Measurements from ENCODE around the gene ARHGEF28.

DNA sequence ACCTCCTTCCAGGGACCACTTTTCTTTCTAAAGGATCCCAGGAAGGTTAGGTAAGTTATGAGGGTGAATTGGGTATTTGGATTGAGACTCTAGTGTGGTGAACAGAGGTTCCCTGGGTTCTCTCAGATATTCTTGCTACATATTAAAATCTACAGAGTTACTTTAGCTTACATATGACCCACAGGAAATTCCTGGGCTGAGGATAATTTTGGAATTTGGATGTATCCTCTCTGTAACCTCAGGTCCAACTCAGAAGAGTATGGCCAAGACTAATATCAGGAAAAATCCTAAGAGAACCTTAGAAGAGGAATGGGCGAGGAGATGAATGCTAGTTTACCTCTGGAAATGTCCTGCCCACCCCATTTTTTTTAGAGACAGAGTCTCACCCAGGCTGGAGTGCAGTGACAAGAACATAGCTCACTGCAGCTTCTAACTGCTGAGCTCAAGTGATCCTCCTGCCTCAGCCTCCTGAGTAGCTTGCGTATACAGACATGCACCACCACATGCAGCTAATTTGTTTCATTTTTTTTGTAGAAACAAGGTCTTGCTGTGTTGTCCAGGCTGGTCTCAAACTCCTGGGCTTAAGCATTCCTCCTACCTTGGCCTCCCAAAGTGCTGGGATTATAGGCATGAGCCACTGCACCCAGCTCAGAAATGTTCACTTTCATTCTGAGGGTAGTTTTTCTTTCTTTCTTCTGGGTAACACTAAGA, 196.4 kb downstream of the ARHGEF28 start:
- TF ChIP-seq, protein P1, sequence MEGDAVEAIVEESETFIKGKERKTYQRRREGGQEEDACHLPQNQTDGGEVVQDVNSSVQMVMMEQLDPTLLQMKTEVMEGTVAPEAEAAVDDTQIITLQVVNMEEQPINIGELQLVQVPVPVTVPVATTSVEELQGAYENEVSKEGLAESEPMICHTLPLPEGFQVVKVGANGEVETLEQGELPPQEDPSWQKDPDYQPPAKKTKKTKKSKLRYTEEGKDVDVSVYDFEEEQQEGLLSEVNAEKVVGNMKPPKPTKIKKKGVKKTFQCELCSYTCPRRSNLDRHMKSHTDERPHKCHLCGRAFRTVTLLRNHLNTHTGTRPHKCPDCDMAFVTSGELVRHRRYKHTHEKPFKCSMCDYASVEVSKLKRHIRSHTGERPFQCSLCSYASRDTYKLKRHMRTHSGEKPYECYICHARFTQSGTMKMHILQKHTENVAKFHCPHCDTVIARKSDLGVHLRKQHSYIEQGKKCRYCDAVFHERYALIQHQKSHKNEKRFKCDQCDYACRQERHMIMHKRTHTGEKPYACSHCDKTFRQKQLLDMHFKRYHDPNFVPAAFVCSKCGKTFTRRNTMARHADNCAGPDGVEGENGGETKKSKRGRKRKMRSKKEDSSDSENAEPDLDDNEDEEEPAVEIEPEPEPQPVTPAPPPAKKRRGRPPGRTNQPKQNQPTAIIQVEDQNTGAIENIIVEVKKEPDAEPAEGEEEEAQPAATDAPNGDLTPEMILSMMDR (conservative IDR thresholded peaks at IDR 0.05 in 1 of 2, IDR thresholded peaks at IDR 0.05 in 1 of 2; ENCODE audit: low read depth in 1 of 2, low read length in 2 of 2): no peak
- no peak for TF ChIP-seq EZH2 (IDR thresholded peaks at IDR 0.05; ENCODE audit: low read length, missing control alignments)

All from fibroblast of lung (primary cell).